Endothelial cell of umbilical vein (primary cell): ENCODE results near the gene SMIM20. TPM values are rescaled to one million over a fixed set of nuclear protein-coding genes. Genes with fewer than 3 reads are reported as not detected.

Experiments
- BruUV-seq: library from RNA; stranded (reverse); fragments of 400-500 nt; replicated peaks from 2 replicates; lab custom pipeline; 2021; lab: Mats Ljungman, UMichigan
- CTCF ChIA-PET: fragments of 300-600, 350-600 bp; sonication (Branson Sonifier 250); formaldehyde crosslinking; loops from one replicate; lab custom pipeline; 2021; ENCODE audit warnings: antibody characterized with exemption, inconsistent platforms; lab: Charles Lee
- POLR2A ChIA-PET: fragments of 300-600, 350-600 bp; sonication (Branson Sonifier 250); formaldehyde crosslinking; loops from one replicate; lab custom pipeline; 2021; ENCODE audit warnings: antibody characterized with exemption, inconsistent platforms; lab: Charles Lee
- DNase-seq: peaks from one replicate; pipeline ENCODE4 v3.0.0-alpha.2; 2011; ENCODE audit warnings: low read depth, low spot score
- FAIRE-seq: peaks from 2 replicates; lab custom pipeline; 2011; peaks lifted over from hg19 to GRCh38; lab: Jason Lieb, UNC
- H2AFZ ChIP-seq: 2 replicates; pipeline ENCODE4 v1.6.0; 2012; ENCODE audit warnings: low read depth, low read length, control low read depth, inconsistent platforms
- H3K27ac ChIP-seq: 2 replicates; pipeline ENCODE4 v1.5.1; 2011; ENCODE audit warnings: low read depth, mild to moderate bottlenecking, control low read depth, low read length, moderate library complexity; ENCODE audit not compliant: insufficient read depth
- H3K27me3 ChIP-seq, 2 experiments: 2 replicates each; pipeline versions ENCODE4 v1.6.0 to v1.6.1; 2011; ENCODE audit warnings: low read length in 2 of 2, mixed read lengths in 1 of 2; ENCODE audit not compliant: control insufficient read depth in 2 of 2, insufficient read depth in 2 of 2
- H3K36me3 ChIP-seq, 2 experiments: 2 replicates in 1 of 2; 3 replicates in 1 of 2; pipeline ENCODE4 v1.5.1; 2011; ENCODE audit warnings: low read length in 2 of 2, mild to moderate bottlenecking in 1 of 2, moderate library complexity in 1 of 2; ENCODE audit not compliant: control insufficient read depth in 2 of 2, insufficient read depth in 2 of 2; ENCODE audit errors: extremely low read depth in 1 of 2
- H3K4me1 ChIP-seq: 3 replicates; pipeline ENCODE4 v1.5.1; 2011; ENCODE audit warnings: mild to moderate bottlenecking, low read length; ENCODE audit not compliant: control insufficient read depth, insufficient read depth; ENCODE audit errors: extremely low read depth
- H3K4me2 ChIP-seq: 2 replicates; pipeline ENCODE4 v1.6.1; 2011; ENCODE audit warnings: low read length, control low read depth, mixed read lengths; ENCODE audit not compliant: insufficient read depth
- H3K4me3 ChIP-seq, 3 experiments: fragments of 200-600 bp in 1 of 3; sonication (generic), shearing (Covaris generic) in 1 of 3; replicated peaks in 1 of 3; 2 replicates each; pipeline ENCODE4 v1.5.1; 2011 to 2016; ENCODE audit warnings: control low read depth in 3 of 3, low read length in 3 of 3, mild to moderate bottlenecking in 2 of 3, inconsistent platforms in 1 of 3, low read depth in 1 of 3, moderate library complexity in 1 of 3; ENCODE audit not compliant: insufficient read depth in 1 of 3
- H3K79me2 ChIP-seq: 2 replicates; pipeline ENCODE4 v1.6.0; 2012; ENCODE audit warnings: low read length, inconsistent platforms; ENCODE audit not compliant: control insufficient read depth, insufficient read depth
- H3K9ac ChIP-seq: replicated peaks from 2 replicates; pipeline ENCODE3; 2011; ENCODE audit warnings: low read length, control low read depth; ENCODE audit not compliant: insufficient read depth; ENCODE audit errors: extremely low read depth
- H3K9me1 ChIP-seq: replicated peaks from 3 replicates; pipeline ENCODE4 v1.6.0; 2011; ENCODE audit warnings: mild to moderate bottlenecking, low read length; ENCODE audit not compliant: control insufficient read depth, insufficient read depth; ENCODE audit errors: extremely low read depth
- H3K9me3 ChIP-seq: replicated peaks from 2 replicates; pipeline ENCODE4 v1.5.1; 2012; ENCODE audit warnings: low read length, inconsistent platforms; ENCODE audit not compliant: control insufficient read depth, insufficient read depth
- H4K20me1 ChIP-seq: replicated peaks from 2 replicates; pipeline ENCODE3; 2011; ENCODE audit warnings: mild to moderate bottlenecking, low read length; ENCODE audit not compliant: control insufficient read depth, insufficient read depth; ENCODE audit errors: extremely low read depth
- EZH2 ChIP-seq: IDR thresholded peaks from 2 replicates; pipeline ENCODE4 v1.6.1; 2012; ENCODE audit warnings: borderline replicate concordance, low read depth, mild to moderate bottlenecking, moderate library complexity, low read length, inconsistent platforms; ENCODE audit not compliant: severe bottlenecking
- FOS ChIP-seq: IDR thresholded peaks from 2 replicates; pipeline ENCODE4 v1.6.1; 2011; ENCODE audit warnings: mild to moderate bottlenecking, low read length, moderate library complexity, borderline replicate concordance; ENCODE audit not compliant: insufficient read depth
- GATA2 ChIP-seq: IDR thresholded peaks from 2 replicates; pipeline ENCODE4 v1.7.0; 2011; ENCODE audit warnings: low read depth, mild to moderate bottlenecking, moderate library complexity, mixed read lengths, low read length; ENCODE audit not compliant: insufficient read length, insufficient read depth
- JUN ChIP-seq: IDR thresholded peaks from 2 replicates; pipeline ENCODE4 v1.6.1; 2011; ENCODE audit warnings: borderline replicate concordance, low read depth; ENCODE audit not compliant: insufficient read length, insufficient read depth
- MAX ChIP-seq: IDR thresholded peaks from 2 replicates; pipeline ENCODE4 v1.6.1; 2011; ENCODE audit not compliant: insufficient read depth, insufficient read length
- MYC ChIP-seq: IDR thresholded peaks from one replicate; pipeline ENCODE4 v1.6.1; 2011; ENCODE audit warnings: mild to moderate bottlenecking, low read depth, low read length
- POLR2A ChIP-seq: IDR thresholded peaks from 2 replicates; pipeline ENCODE4 v1.6.1; 2012; ENCODE audit warnings: low read depth, mild to moderate bottlenecking, control low read depth, low read length
- POLR2AphosphoS5 ChIP-seq: IDR thresholded peaks from 2 replicates; pipeline ENCODE4 v1.6.1; 2012; ENCODE audit warnings: low read depth, mild to moderate bottlenecking, control low read depth, low read length, moderate library complexity; ENCODE audit not compliant: insufficient read depth
- dilution Hi-C: fragments of 300-500 bp; cut with MboI; formaldehyde crosslinking; loops from one replicate; pipeline ENCODE4 v1.15.0; 2019; ENCODE audit warnings: low sequenced_read_pairs; ENCODE audit not compliant: extremely low pct_ligation_motif_present
- intact Hi-C: fragments of 100-400 bp; cut with micrococcal nuclease; formaldehyde crosslinking; loops from one replicate; pipeline ENCODE4 v1.10.0; 2022
- polyA plus RNA-seq, 4 experiments: library from polyadenylated mRNA; depleted of rRNA in 3 of 4; stranded (reverse) in 3 of 4; unstranded in 1 of 4; fragments of >200 nt; gene quantifications; 2 replicates each; pipeline versions ENCODE4 v1.2.1 to v1.2.3, GENCODE V29; 2011 to 2012; ENCODE audit warnings: missing spikeins in 1 of 4
- total RNA-seq: library from RNA; stranded (reverse); gene quantifications from 2 replicates; pipeline ENCODE4 v1.2.3, GENCODE V29; 2021
- TF ChIP-seq, protein P1 (sequence below), 2 donors: IDR thresholded peaks; 1 replicate in 1 of 2; 2 replicates in 1 of 2; pipeline ENCODE4 v1.5.1; 2011; ENCODE audit warnings: low read length in 2 of 2, mild to moderate bottlenecking in 2 of 2, moderate library complexity in 2 of 2, control low read depth in 1 of 2, inconsistent platforms in 1 of 2, low read depth in 1 of 2; ENCODE audit not compliant: insufficient read depth in 1 of 2; ENCODE audit errors: extremely low read depth in 1 of 2

Gene SMIM20
- total and polyA plus RNA-seq, 2 donors (not counting 3 experiments of a cell fraction or from before 2014, with no cell fraction given): 10.2 to 19.2 TPM

DNA sequence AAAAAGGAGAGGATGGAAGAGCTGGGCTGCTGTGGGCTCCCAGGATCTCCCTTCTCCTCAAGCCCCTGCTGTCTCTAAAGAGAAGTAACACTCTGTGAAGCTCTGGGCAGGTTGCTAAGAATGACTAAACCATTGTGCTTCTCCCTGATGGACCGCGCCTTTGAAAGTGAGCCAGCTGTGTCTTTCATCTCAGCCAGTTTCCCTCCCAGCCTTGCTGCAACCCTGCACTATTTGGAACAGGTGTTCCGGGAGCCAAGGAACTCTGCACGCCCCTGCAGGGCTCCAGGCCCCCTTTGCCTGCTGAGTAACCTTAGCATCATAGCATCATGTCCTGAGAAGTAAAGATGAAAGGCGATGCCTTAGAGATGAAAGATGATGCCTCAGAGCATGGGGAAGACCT, 39.7 kb downstream of the SMIM20 start:
- no peak overlapping the region for H3K4me2 ChIP-seq
- POLR2A ChIA-PET: no interaction called here
- H3K27ac ChIP-seq: no peak overlapping the region
- no peaks in the 10 kb centered on the region for H3K9me1 ChIP-seq
- BruUV-seq: no TSS peak
- H2AFZ ChIP-seq: no peak overlapping the region
- dilution Hi-C loops: no loop called here
- no peaks in the 10 kb centered on the region for H3K36me3 ChIP-seq
- no peaks in the 10 kb centered on the region for H4K20me1 ChIP-seq
- intact Hi-C loops: no loop called here
- CTCF ChIA-PET: interaction anchor here (1.5 to 1.6 kb wide), 2 partner anchors 34 to 128 kb away, joined by 3 to 6 read pairs; no protein-coding TSS in a partner anchor
- no peaks in the 10 kb centered on the region for H3K79me2 ChIP-seq
- no peak overlapping the region for H3K4me3 ChIP-seq
- H3K9me3 ChIP-seq: no peaks in the 10 kb centered on the region
- H3K4me1 ChIP-seq: no peaks in the 10 kb centered on the region
- FAIRE-seq (no peak), DNase-seq (no peak)
- H3K27me3 ChIP-seq: peaks cover 2 to 7% of the 10 kb centered on the region in 2 experiments
- TF ChIP-seq FOS (no peak), MYC (no peak), MAX (no peak), POLR2AphosphoS5 (no peak), POLR2A (no peak), GATA2 (no peak), EZH2 (no peak), JUN (no peak)
- TF ChIP-seq, protein P1, sequence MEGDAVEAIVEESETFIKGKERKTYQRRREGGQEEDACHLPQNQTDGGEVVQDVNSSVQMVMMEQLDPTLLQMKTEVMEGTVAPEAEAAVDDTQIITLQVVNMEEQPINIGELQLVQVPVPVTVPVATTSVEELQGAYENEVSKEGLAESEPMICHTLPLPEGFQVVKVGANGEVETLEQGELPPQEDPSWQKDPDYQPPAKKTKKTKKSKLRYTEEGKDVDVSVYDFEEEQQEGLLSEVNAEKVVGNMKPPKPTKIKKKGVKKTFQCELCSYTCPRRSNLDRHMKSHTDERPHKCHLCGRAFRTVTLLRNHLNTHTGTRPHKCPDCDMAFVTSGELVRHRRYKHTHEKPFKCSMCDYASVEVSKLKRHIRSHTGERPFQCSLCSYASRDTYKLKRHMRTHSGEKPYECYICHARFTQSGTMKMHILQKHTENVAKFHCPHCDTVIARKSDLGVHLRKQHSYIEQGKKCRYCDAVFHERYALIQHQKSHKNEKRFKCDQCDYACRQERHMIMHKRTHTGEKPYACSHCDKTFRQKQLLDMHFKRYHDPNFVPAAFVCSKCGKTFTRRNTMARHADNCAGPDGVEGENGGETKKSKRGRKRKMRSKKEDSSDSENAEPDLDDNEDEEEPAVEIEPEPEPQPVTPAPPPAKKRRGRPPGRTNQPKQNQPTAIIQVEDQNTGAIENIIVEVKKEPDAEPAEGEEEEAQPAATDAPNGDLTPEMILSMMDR (IDR thresholded peaks at IDR 0.05; ENCODE audit: extremely low read depth in 1 of 2, insufficient read depth in 1 of 2, low read depth in 1 of 2, low read length in 2 of 2): no peak
- no peak overlapping the region for H3K9ac ChIP-seq
